Stimulated activated CD4-positive, alpha-beta T cell treated with anti-CD3 and anti-CD28 coated beads, Interleukin-1b, Interleukin-23, amount 100 ng/mL, for 48 hours (primary cell): ENCODE results near the gene FGF3.
A peak's percentile ranks its signal among the peaks of the same experiment; 100 is the strongest.

ENCODE experiments used
- DNase-seq: peaks from one replicate; pipeline ENCODE4 v3.0.0-alpha.2; 2020

Gene FGF3

DNA sequence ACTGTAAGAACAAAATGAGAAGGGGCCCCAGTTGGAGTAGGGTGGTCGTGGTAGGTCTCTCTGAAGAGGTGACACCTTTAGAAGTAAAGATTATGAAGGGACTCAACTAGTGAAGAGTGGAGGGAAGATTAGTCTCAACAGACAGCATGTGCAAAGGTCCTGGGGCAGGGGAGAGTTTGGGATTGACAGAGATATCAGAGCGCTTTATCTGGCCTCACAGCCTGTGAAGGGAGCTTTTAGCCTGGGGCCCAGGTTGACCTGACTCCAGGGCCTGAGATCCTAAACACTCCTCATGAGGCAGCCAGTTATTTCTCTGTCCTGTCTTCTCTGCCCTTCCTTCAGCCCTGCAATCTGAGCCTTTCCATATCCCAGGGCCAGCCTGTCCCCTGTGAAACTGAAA, 16.2 kb downstream of the FGF3 start:
- no peak for DNase-seq

DNA sequence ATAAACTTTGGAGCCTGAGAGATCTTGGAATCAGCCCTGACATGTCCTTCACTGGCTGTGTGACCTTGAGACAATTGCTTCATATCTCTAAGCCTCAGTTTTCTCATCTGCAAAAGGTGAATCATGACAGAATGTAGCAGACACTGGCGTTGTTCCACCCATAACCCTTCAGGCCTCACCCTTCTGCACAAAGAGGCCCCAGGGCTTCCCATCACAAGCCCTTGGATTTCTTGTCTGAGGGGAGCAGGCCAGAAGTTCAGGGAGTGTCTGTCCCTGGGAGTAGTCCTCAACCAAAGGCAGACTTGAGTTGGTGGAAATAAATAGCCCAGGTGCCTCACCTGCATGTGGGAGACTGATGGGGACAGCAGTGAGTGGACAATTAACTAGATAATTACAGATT, 16.6 kb downstream of the FGF3 start:
- DNase-seq, result no peak

DNA sequence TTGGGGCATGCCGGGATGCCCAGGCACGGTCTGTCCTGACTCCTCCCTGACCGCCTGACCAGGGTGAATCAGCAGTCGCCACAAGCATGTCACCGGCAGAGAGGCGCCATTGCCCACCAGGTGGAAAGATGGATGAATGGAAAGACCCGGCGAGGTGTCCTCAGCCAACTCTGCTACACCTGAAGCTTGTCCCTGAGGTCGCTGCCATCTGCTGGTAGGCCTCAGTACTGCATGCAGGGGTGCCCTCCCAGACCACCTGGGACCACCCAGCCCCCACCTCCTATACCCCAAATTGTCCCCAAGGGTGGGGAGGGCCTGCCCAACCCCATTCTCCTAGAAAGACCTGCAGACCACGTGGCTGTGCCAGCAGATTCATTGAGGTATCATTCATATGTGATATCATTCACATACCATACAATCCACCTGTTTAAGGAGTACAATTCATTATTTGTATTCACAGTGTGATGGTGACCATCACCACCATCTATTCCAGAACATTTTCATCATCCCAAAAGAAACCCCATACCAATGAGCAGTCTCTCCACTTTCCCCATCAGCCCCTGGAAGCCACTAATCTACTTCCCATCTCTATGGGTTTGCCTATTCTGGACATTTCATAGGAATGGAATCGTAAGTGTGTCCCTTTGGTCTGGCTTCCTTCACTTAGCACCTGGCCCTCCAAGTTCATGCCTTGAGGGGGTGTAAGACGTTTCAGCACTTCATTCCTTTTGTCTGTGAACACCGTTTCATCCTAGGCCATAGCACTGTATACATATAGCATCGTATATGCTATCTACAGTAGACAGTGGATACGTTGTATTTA, 17.5 kb downstream of the FGF3 start:
- peak; percentile 27 for DNase-seq

DNA sequence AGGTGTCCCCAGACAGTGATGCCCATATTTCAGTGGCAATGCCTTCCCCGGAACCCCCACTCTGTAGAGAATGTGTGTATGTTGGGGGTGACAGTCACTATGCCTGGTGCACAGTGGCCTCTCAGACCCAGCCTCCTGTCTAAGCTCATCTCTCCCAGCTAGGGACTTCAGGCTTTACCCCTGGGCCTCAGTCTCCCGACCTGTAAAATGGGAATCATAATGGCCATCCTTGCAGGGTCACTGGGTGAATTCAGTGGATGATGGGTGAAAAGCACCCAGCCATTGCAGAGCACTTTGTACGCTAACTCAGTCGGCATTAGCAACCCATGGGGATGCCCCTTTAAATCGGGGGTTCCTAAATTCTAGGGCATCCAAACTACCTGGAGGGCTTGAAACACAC, 18.9 kb downstream of the FGF3 start:
- no peak for DNase-seq

DNA sequence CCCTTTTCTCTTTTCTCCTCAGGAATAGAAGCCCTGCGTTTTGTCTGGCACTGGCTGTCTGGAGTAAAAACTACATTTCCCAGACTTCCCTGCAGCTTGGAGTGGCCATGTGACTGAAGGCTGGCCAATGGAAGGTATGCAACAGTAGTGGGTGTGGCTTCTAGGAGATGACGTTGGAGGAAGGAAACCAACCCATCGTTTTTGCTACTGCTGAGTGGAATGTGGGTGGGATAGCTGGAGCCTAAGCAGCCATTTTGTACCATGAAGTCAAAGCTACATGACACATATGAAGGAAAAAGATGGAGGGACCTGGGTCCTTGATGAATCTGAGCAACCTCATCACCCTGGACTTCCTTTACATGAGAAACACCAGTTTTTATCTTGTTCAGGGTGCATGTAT, 19.6 kb downstream of the FGF3 start:
- DNase-seq, result no peak

DNA sequence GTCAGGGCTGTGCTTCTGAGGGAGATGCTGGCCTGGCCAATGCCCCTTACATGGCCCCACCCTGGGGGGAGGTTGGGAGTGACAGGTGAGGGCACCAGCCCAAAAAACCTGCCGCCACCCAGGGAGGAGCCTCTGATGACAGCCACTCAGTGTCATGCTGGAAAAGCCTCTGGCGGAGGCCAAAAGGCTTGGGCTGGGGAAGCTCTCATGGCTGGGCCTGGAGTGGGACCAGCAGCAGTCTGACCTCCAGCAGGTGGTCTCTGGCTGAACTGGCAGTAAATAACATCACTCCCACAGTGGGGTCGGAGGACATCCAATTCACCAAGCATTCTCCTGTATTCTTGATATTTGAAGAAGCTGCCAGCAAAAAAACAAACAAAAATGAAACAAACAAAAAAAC, 20.1 kb downstream of the FGF3 start:
- no peak for DNase-seq

DNA sequence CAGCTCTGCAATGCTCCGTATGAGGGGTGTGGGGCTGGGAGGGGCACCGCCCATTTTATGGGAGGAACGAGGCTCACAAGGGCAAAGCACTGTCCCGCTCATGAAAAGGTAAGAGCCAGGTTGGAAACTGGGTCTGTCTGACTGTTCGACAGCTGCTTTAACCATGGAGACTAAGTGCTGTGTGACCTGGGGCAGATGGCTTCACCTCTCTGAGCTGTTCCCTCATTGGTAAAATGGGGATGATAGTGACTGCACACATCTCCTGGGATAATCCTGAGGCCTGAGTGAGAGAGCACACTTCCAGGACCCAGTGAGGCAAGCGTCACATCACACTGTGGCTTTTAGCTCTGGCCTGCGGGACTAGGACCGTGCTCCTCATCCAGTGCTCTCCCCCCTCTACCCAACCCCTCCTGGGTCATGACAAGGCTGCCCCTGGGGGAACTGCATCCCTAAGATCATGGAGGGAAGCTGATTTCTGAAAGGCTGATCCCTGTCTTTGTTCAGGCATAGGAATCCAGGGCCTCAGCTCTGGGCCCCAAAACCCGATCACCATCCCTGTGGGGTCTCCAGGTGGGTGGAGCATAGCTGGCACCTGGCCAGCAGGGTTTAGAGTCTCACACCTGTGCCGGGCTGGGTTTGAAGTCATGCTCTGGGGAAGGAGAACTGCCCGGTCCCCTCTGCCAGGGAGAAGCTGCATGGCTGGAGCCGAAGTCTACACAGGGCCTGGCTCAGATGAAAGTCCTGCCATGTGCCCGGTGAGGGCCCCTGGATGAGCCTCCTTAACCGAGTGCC, 21.3 kb downstream of the FGF3 start:
- DNase-seq, result no peak

DNA sequence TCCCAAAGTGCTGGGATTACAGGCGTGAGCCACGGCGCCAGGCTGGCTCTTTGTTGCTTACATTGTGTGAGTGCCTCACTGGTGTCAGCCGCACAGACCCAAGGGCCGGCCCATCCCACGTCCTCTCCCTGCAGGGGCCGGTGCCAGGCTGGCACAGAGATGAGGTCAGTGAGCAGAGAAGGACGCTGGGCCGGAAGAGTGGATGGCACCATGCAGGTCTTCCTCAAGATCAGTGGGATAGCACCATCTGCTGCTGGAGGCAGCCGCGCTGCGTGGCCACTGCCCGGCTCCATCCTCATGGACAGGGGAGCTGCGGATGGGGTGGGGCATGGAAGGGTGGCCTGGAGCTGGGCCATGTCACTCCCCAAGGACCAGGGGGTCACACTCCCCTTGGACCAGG, 22.1 kb downstream of the FGF3 start:
- no peak for DNase-seq

DNA sequence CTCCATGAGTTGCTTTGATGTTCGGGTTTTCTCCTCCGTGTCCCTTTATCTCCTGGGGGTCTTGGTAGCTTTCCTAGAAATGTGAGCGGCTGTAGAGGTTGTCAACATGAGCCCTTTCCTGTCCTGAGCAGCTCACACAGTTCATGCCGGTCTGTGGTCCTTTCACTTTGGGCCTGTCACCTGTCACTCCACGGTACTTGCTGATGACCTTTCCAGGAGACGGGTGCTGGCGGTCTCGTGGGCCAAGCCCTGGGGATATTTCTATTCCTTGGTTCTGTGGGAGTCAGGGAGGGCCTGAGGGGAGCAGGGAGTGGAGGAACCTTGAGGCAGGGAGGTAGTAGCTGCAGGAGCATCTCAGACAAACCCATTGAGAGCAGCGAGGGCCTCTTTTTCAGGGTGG, 23.2 kb downstream of the FGF3 start:
- no peak for DNase-seq

DNA sequence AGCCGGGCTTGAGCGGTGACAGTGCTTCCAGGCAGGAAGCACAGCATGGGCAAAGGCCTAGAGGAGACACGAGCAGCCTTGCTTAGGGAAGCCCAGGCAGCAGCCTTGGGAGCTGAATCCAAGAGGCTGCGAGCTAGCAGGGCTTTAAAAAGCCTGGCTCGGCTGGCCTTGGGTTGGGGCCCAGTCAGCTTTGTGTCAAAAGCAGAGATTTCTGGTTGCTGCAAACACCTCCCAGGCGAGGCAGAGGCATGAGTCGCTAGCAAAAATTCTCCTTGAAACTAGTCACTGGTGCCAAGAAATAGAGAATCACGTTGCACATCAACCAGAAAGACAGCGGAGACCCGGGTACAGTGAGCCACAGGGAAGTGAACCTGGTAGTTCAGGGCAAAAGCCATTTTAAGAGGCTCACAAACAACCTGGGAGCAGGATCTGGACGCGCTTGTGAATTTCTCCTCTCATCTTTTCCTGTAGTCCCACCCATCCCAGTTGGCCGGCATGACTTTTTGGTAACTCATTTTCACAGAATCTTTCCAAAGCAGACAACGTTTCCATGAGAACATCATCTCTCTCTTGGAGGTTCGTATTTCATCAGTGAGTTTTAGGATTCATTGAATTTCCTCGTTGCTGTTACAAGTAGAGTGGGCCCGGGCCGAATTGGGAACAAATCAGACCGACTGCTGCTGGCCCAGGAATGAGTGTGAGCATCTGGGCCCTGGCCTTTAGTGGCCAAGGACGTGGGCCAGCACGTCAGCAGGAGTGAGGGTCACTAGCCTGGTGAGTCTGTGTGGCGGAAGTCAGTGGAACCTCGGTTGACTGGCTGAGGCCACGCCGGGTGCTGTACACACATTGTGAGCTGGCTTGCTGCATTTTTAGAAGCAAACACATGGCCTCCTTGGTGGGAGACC, 27.7 kb downstream of the FGF3 start:
- no peak for DNase-seq

DNA sequence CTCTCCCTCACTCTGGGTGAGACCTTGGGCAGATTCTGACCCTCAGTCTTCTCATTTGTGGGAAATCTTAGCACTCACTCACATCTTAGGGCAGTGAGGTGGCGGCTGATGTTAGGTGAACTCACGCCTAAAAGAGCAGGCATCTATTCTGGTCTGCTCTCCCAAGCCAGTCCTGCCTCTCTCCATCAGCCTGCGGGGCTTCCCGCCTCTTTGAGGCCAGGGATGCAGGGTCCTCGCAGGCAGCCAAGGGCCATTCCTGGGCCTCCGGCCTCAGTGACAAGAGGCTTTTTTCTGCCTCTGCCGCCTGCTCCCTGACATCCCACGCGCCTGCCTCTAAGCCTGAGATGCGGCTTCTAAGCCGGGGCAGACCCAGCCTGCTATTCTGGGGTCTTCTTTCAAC, 30.3 kb downstream of the FGF3 start:
- DNase-seq, result no peak

DNA sequence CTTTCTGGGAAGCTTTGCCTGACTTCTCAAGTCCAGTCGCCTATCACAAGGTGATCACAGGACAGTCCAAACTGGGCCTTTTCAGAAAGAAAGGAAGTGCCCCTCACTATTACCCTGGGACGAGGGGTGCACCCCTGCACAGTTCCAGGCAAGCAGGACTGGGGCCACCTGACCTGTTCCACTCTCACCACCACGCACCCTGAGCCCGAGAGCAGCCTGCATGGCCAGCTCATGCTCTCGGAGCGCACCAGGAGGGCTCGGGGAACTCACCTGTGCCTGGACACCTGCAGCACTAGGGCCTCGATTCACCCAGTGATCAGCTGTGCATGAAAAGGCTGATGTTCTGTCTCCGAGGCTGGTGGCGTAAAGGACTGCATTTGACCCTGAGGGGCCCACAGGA, 31.3 kb downstream of the FGF3 start:
- no peak for DNase-seq

DNA sequence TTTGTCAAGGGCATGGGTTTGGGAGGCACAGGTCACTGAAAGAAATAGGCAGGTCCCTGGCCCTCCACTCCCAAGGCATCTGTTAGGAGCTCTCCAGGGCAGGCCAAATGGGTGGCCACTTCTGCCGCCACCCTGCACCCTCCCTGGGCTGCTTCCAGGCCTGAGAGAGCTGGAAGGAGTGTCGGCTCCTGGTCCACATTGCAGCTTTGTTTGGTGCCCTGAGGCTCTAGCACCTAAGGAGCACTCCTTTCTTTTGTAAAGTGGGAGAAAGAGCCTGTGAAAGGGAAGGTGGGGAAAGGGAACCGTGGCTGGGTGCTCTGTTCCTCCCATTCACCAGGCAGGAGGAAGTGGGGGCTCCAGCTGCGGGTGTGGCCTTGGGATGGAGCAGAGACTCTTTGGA, 31.8 kb downstream of the FGF3 start:
- DNase-seq, result no peak

DNA sequence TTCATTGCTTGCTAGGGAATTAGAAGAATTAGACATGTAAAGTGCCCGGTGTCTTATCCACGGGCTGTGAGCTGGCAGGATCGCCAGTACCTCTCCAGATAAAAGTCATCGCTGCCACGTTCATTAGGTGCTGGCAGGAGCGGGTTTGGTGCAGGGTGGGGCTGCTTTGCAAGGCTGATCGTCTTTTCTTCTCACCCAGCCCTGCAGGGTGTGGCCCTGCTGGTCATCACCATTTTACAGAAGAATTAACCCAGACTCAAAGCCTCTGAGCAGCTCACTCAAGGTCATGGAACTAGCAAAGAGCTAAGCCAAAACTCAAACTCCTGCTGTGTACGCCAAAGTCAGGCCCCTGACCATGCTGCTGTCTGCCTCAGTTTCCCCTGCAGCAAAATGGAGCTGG, 38.0 kb downstream of the FGF3 start:
- DNase-seq, result no peak

DNA sequence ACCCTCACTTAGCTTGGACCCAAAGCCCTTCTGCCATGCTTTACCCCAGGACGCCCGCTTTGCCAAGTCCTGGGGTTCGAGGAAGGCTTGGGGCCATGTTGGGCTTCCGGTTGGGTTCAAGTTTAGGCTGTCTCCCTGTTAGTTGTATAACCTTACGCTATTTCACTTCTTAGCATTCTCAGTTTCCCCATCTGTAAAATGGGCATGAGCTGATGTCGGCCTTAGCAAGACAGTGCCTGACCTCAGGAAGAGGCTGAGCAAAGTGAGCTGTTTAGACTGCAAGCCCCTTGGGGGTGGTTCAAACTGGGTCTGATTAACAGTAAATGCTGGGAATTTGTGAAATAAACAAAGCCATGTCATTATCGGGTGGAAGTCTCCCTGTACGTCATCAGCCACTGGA, 40.8 kb downstream of the FGF3 start:
- no peak for DNase-seq

DNA sequence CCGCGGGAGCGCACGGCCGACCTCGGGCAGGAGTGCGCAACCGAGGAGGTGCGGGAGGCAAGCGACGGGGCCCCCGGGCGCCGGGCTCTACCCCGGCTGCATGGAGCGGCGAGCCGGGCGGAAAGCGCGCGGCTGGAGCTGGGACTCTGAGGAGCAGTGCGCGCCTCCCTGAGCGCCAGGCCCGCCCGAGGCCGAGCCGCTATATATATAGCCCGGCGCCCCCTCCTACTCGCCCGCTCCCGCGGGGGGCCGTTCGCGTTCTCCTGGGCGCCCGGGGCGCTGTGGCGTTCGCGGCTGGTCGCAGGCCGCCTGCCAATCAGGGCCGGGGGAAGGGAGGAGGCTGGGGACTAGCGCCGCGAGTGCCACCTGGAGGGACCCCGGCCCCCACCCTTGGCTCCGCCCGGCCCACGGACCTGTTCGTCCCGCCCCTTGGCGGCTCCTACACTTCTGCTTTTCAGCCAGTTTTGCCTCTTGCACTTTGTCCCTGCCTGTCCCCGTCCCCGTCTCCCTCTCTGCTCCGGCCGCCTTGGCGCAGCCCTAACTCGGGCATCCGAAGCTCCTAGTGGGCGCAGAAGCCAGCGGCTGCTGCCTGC, 44.0 kb downstream of the FGF3 start, which contains the start of gene FGF4:
Gene FGF4, minus strand, starts transcription at position 179 of the 593 bp plus-strand sequence. CDS start 257 bp downstream, outside the sequence.
- DNase-seq, result no peak

DNA sequence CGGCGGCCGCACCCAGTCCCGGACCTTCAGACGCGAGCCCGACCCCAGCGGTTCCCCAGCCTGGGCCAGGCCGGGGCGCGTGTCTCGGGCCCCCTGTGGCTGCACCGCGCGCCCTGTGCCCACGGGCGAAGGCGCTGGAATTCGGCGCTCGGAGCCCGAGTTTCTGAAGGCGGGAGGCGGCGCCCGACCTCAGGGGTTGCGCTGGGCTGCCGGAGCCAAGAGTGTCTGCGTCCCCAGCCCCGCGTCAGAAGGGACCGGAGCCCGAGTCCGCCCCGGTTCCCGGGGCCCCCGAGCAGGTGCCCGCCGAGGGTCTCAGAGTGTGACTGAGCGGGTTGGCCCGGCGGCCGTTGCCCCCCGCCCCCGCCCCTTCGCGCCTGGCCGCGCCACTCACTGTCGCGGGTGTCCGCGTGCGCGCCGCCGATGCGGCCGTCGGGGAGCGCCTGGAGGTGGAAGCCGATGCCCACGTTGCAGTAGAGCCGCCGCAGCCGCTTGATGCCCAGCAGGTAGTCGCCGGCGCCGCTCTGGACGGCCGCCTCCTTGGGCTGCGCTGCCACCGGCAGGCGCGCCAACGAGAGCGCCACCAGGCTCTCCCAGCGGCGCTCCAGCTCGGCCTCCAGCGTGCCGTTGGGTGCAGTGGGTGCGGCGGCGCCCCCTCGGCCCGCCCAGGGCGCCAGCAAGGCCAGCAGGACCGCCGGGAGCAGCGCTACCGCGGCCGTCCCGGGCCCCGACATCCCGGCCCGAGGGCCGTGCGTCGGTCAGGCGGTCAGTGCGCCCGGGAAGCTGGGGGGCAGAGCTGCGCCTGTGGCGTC, 44.7 kb downstream of the FGF3 start:
- DNase-seq, result no peak

DNA sequence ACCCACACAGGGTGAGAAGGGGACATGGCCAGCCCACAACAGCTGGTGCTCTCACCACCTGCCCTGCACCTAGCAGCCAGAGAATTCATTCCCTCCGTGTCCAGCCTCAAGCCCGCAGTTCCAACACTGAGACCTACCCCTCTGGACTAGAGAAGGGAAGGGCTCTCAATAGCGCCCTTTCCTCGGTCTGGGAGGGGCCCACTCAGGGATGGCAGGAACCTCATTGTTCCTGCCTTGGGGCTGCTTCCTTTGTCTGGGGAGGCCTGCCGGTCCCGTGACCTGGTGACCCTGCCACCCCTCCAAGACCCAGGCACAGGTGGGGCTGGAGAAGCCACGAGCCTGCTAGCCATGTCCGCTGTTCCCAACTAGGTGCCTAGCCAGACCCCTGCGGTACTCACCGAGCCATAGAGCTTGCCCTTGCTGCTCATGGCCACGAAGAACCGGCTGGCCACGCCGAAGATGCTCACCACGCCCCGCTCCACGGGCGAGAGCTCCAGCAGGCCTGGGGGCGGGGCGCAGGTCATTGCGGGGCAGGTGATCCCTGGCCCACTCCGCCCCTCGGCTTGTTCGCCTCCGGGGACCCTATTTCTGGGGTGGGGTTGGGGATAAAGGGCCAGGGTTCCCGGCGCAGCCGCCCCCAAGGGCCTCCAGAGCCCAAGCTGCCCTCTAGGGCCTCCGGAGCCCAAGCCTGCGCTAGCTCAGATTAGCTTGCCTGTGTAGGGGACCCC, 45.4 kb downstream of the FGF3 start:
- DNase-seq, result no peak

DNA sequence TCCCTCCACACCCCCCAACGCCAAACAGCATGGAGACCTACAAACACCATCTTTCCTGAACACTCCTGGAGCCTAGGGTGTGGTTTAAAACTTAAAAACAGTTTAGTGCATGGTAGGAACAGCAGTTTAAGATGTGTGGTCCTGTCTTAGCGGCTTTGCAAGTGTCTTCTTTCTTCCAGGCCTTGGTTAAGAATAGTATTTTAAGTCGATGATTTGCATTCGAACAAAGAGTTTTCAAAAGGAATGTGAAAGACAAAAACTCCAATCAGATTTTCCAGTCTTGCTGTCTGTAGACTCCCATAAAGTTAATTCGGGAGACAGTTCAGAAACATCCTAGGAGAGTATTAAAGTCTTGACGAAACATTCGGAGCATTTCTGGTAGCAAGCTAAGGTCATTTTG, 47.8 kb downstream of the FGF3 start:
- DNase-seq, result no peak

DNA sequence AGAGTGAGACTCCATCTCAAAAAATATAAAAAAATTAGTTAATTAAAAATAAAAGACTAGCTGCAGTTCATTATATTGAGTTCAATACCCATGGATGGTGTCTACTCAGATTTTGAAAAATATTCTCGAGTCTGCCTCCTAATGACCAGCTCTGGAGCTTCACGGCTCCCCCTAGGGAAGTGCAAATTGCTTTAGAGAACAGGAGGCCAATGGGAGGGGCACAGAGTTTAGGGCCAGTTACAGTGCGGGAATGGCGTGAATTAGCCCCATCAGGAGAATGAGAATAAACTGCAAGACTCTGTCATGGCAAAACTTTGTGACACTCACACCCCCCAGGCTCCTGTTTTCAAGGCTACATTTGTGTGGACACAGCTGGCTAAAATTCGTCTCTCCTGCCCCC, 48.7 kb downstream of the FGF3 start:
- no peak for DNase-seq

DNA sequence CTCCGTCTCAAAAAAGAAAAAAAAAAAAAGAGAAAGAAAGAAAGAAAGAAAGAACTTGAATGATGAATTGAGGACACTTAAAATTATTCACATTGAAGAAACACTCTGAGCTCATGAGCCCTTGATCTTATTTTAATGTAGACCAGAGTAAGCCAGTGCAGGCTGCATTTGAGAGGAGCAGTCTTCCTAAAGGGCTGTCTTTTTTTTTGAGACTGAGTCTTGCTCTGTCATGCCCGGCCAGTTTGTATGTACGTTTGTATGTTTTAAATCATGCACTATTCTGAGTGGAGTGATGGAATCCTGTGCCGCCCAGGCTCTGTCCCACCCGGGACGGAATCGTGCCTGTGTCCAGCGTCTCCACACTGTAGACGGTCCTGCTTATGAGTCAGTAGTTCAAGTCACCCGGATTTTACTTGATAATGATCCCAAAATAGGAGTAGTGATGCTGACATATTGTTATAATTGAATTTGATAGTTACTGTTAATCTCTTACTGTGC, 53.7 kb downstream of the FGF3 start:
- DNase-seq, result no peak
